Mesenteric fat pad (tissue), 1 donor: Measurements from ENCODE around the gene LSM12. TPM values are rescaled to one million over a fixed set of nuclear protein-coding genes. Genes with fewer than 3 reads are reported as not detected.
A peak's percentile ranks its signal among the peaks of the same experiment; 100 is the strongest.
"Not testable (repeated sequence)": the region's sequence is repeated elsewhere in the genome, so short reads cannot be mapped to it uniquely, and the experiment has no call there.

Experiments
- DNase-seq: peaks from one replicate; pipeline ENCODE4 v3.0.0-alpha.2; 2020; ENCODE audit warnings: low spot score
- long read RNA-seq: library from polyadenylated mRNA; unstranded; transcript quantifications from one replicate; pipeline ENCODE4 v2.0.0, GENCODE V29; 2020
- total RNA-seq: library from RNA; stranded (reverse); fragmentation: NEBNext Ultra II Directional; extraction: Animal tissue kit (Norgen Biotek cat#: 25700); gene quantifications from one replicate; pipeline ENCODE4 v1.2.1, GENCODE V29; 2021
- donor health status: DM: yes; HTN: yes; CAD: no.

Gene LSM12
- total RNA-seq = 55.4 TPM
- long read RNA-seq, transcript LSM12-201 (5 exons, 2,308 nt) = major isoform, 23 of 51 reads
- long read RNA-seq, partial matches to known transcripts = 2 of 51 reads
- long read RNA-seq, other reads (novel, unspliced or antisense) = 24 of 51 reads

GRCh38 chr17:44066204-44066930, at the start of gene LSM12:
Gene LSM12 (minus strand): TSS chr17:44066671. CDS start chr17:44066587, 84 bp downstream.
- peak; percentile 98 for DNase-seq

GRCh38 chr17:44115585-44116415, 49.3 kb upstream of the LSM12 start:
- DNase-seq = no peak

- DNase-seq = no peak
Measured at GRCh38 chr17:44113868-44114840, 47.7 kb upstream of the LSM12 start.

- no peak for DNase-seq
Measured at GRCh38 chr17:44113382-44113781, 46.9 kb upstream of the LSM12 start.

GRCh38 chr17:44112284-44113280, 46.1 kb upstream of the LSM12 start:
- DNase-seq = no peak

GRCh38 chr17:44111777-44112176, 45.3 kb upstream of the LSM12 start:
- no peak for DNase-seq

GRCh38 chr17:44110823-44111633, 44.6 kb upstream of the LSM12 start:
- DNase-seq = peak; percentile 99

- DNase-seq = no peak
Measured at GRCh38 chr17:44110011-44110686, 43.7 kb upstream of the LSM12 start.

- no peak for DNase-seq
Measured at GRCh38 chr17:44109312-44109630, 42.8 kb upstream of the LSM12 start.

GRCh38 chr17:44108440-44109311, 42.2 kb upstream of the LSM12 start:
- no peak for DNase-seq

- DNase-seq = no peak
Measured at GRCh38 chr17:44106801-44107200, 40.3 kb upstream of the LSM12 start.

- DNase-seq = no peak
Measured at GRCh38 chr17:44105941-44106340, 39.5 kb upstream of the LSM12 start.

GRCh38 chr17:44105483-44105882, 39.0 kb upstream of the LSM12 start:
- no peak for DNase-seq

GRCh38 chr17:44102849-44103622, 36.6 kb upstream of the LSM12 start:
- DNase-seq = no peak

- not testable (repeated sequence) for DNase-seq
Measured at GRCh38 chr17:44101858-44102257, 35.4 kb upstream of the LSM12 start.

- no peak for DNase-seq
Measured at GRCh38 chr17:44097110-44097958, 30.9 kb upstream of the LSM12 start.
